ENCODE data around the gene HSD17B3.

DNA sequence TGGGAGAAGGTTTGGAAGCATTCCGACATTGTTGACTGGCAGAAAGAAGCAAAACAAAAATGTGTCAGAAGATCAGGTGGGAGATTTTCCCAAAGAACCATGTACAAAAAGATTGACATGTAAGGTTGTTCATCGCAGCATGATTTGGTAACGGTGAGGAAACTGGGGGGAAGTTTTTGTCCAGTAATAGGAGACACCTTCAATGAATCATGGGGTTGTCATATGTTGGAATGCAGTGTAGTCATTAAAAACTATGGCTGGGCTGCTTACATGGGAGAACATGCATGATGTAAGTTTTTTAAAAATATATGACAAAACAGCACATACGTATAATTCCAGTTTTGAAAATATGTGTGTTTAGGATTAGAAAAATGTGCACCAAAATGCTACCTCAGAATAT lies 50.5 kb downstream of the HSD17B3 start:
- TF ChIP-seq POLR2AphosphoS5 (IDR thresholded peaks at IDR 0.05) (no peak), EP300 (IDR thresholded peaks at IDR 0.05) (no peak), POLR2A (IDR thresholded peaks at IDR 0.05) (no peak)
- TF ChIP-seq, protein P1, sequence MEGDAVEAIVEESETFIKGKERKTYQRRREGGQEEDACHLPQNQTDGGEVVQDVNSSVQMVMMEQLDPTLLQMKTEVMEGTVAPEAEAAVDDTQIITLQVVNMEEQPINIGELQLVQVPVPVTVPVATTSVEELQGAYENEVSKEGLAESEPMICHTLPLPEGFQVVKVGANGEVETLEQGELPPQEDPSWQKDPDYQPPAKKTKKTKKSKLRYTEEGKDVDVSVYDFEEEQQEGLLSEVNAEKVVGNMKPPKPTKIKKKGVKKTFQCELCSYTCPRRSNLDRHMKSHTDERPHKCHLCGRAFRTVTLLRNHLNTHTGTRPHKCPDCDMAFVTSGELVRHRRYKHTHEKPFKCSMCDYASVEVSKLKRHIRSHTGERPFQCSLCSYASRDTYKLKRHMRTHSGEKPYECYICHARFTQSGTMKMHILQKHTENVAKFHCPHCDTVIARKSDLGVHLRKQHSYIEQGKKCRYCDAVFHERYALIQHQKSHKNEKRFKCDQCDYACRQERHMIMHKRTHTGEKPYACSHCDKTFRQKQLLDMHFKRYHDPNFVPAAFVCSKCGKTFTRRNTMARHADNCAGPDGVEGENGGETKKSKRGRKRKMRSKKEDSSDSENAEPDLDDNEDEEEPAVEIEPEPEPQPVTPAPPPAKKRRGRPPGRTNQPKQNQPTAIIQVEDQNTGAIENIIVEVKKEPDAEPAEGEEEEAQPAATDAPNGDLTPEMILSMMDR (IDR thresholded peaks at IDR 0.05): no peak

Data from suprapubic skin (tissue), 4 donors.